DMS79 (cell line): ENCODE measurements around the gene VKORC1.

Source experiments
- DNase-seq: peaks from one replicate; lab custom pipeline; 2025; lab: John Stamatoyannopoulos, UW

The VKORC1 gene

GRCh38 chr16:31130336-31130891, 35.8 kb upstream of the VKORC1 start:
- DNase-seq = no peak

GRCh38 chr16:31129568-31130335, 35.2 kb upstream of the VKORC1 start:
- DNase-seq = no peak

GRCh38 chr16:31128711-31129567, 34.3 kb upstream of the VKORC1 start:
- DNase-seq = no peak

- no peak for DNase-seq
Measured at GRCh38 chr16:31127182-31127581, 32.6 kb upstream of the VKORC1 start.

- no peak for DNase-seq
Measured at GRCh38 chr16:31125844-31126243, 31.2 kb upstream of the VKORC1 start.

- no peak for DNase-seq
Measured at GRCh38 chr16:31120129-31120528, 25.5 kb upstream of the VKORC1 start.

GRCh38 chr16:31118223-31119155, 23.9 kb upstream of the VKORC1 start:
- no peak for DNase-seq

- peak; percentile 98 for DNase-seq
Measured at GRCh38 chr16:31117384-31118222, 23.0 kb upstream of the VKORC1 start, which contains the start of gene KAT8. TSS of gene KAT8 (plus strand) at chr16:31117664. CDS start at chr16:31117682, 18 bp downstream.

- DNase-seq = no peak
Measured at GRCh38 chr16:31114468-31114867, 19.9 kb upstream of the VKORC1 start.

GRCh38 chr16:31113121-31114120, 18.8 kb upstream of the VKORC1 start:
- no peak for DNase-seq

GRCh38 chr16:31112711-31113110, 18.1 kb upstream of the VKORC1 start:
- no peak for DNase-seq

GRCh38 chr16:31111881-31112466, 17.4 kb upstream of the VKORC1 start:
- DNase-seq = no peak

GRCh38 chr16:31110106-31111034, 15.8 kb upstream of the VKORC1 start:
- DNase-seq = no peak

- DNase-seq = no peak
Measured at GRCh38 chr16:31109622-31110021, 15.0 kb upstream of the VKORC1 start.

GRCh38 chr16:31108794-31109558, 14.4 kb upstream of the VKORC1 start:
- no peak for DNase-seq

GRCh38 chr16:31108035-31108793, 13.6 kb upstream of the VKORC1 start, which contains the start of gene BCKDK:
TSS of gene BCKDK (plus strand) at chr16:31108386. CDS start at chr16:31109224, 838 bp downstream.
- peak; percentile 9 for DNase-seq
